D721Med (cell line): ENCODE results near the gene GPR161.
"Not testable (repeated sequence)": the region's sequence is repeated elsewhere in the genome, so short reads cannot be mapped to it uniquely, and the experiment has no call there.

Source experiments
- DNase-seq: peaks from one replicate; pipeline ENCODE4 v3.0.0; 2011; ENCODE audit warnings: low spot score; ENCODE audit not compliant: insufficient read length
- FAIRE-seq: peaks from 2 replicates; lab custom pipeline; 2011; peaks lifted over from hg19 to GRCh38; lab: Jason Lieb, UNC
- TF ChIP-seq, protein P1 (sequence below): IDR thresholded peaks from 2 replicates; pipeline ENCODE4 v1.5.1; 2012; ENCODE audit warnings: mild to moderate bottlenecking, control low read depth; ENCODE audit not compliant: insufficient read depth; ENCODE audit errors: missing control alignments

The GPR161 gene

DNA sequence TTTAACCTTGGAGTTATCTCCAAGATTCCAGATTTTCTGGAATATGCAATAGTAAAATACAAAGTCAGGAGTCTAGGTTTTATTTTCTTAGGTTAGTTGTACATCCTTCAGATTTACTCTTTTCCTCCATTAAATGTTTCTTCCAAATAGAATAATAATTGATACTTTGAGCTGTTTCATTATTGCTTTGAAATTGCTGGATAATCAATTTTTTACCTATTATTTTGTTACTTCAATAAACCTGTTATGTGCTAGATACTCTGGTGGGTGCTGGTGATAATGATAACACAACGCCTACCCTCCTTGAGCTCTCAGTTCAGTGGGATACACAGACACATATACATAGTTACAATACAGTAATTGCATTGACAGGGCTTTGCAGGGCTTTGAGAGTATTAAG is 79.4 kb downstream of the GPR161 start:
- DNase-seq (no peak), FAIRE-seq (no peak)
- TF ChIP-seq, protein P1, sequence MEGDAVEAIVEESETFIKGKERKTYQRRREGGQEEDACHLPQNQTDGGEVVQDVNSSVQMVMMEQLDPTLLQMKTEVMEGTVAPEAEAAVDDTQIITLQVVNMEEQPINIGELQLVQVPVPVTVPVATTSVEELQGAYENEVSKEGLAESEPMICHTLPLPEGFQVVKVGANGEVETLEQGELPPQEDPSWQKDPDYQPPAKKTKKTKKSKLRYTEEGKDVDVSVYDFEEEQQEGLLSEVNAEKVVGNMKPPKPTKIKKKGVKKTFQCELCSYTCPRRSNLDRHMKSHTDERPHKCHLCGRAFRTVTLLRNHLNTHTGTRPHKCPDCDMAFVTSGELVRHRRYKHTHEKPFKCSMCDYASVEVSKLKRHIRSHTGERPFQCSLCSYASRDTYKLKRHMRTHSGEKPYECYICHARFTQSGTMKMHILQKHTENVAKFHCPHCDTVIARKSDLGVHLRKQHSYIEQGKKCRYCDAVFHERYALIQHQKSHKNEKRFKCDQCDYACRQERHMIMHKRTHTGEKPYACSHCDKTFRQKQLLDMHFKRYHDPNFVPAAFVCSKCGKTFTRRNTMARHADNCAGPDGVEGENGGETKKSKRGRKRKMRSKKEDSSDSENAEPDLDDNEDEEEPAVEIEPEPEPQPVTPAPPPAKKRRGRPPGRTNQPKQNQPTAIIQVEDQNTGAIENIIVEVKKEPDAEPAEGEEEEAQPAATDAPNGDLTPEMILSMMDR = no peak

DNA sequence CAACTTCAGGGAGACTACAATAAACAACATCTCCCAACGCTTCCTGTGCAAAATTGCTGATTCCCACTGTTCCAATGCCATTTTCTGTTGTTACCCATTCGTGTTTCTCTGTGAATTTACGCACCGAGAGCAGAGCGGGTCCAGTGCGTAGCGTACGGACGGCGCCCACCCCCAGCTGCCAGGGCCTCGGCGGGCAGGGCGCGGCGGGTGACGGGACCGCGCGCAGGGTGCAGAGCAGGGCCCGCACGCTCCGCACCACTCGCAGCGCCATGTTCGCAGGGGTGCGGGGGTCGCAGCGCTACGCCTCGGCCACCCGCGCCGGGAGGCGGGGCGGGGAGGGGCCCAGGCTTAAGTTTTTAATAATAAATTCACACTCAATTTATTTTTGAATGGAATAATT is 80.6 kb downstream of the GPR161 start:
- FAIRE-seq, DNase-seq: not testable (repeated sequence)

DNA sequence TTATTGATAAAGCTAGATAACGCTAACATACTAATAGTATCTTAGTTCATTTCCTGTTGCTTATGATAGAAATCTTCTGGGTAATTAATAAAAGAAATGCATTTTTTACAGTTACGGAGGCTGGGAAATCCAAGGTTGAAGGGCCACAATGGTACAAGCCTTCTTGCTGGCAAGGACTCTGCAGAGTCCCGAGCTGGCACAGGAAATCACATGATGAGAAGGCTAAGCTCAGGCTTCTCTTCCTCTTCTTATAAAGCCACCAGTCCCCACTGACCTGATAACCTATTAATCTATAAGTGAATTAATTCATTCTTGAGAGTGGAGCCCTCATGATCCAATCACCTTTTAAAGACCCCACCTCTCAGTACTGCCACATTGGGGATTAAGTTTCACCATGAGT is 82.6 kb downstream of the GPR161 start:
- no peak for FAIRE-seq
- TF ChIP-seq, protein P1 = no peak
- DNase-seq = no peak

DNA sequence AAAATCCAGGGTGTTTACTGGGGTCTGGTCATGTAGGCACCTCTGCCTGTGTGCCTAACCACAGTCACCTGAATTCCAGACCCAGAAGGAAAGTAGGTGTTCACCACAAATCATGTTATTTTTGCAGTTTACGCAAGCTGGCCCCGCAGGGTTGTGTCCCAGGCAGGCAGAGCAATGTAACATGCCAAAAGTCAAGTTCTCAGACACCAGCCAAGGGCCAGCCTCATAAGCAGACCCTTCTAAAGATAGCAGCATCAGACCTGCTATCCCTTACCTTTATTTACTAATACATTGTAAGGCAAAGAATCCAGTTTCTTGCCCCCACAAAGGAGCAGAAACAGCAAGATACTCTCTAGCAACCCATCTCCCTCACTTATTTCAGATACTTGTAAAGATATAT is 83.0 kb downstream of the GPR161 start:
- DNase-seq (no peak), FAIRE-seq (peak; percentile 70)
- TF ChIP-seq, protein P1 = no peak

DNA sequence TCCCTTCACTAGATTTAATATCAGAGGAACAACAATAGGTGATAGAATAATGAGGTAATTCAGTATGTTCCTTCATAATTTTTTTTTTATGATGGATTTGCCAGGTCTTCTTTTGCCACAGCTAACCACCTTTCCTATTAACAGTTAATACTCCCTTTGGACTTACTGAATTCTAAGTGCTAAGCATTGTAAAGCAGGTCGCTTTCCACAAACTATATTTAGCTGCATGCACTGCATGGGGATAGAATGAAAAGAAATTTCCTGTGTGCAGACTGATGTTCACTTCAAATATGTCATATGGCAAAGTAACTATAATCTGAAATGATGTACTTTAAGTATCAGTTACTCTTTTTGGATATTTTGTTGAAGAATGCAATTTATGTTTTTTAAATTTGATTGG is 85.8 kb downstream of the GPR161 start:
- TF ChIP-seq, protein P1 = no peak
- FAIRE-seq = no peak
- no peak for DNase-seq

DNA sequence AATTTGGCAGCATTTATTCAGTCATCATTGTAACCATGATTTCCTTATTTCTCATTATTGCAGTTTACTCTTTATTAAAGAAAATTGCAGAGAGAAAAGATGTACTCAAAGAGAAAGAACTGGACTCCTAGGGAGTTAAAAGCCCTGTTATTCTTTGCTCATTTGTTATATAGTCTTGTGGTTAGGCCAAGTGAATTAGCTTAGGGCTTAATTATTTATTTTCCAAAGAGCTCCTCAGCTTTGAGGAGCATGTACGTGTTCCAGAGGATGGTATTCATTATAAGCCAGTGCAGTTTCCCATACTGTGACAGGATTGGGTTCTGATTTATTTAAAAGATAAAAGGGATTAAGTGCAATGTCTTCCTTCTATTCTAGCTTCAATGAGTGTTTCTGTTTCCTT is 86.4 kb downstream of the GPR161 start:
- no peak for DNase-seq
- peak; percentile 69 for FAIRE-seq
- TF ChIP-seq, protein P1 = no peak

DNA sequence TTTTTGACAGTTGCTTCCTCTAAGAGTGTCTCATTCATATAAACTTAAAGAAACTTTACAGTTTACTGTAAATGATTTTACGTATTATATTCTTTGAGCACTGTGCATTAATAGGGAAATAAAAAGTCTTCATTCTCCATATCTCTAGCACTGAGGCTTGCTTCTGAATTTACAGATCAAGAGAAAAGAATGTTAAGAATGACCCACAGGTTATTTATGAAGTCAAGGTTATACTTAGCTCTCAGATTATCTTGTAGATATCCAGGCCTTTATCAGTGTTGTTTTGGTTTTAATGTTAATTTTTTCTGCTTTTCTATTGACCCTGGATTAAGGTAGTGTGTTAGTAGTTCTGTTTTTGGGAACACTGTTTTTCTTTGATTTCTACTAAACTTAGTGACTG is 91.4 kb downstream of the GPR161 start:
- peak; percentile 44 for FAIRE-seq
- TF ChIP-seq, protein P1 = no peak
- no peak for DNase-seq

DNA sequence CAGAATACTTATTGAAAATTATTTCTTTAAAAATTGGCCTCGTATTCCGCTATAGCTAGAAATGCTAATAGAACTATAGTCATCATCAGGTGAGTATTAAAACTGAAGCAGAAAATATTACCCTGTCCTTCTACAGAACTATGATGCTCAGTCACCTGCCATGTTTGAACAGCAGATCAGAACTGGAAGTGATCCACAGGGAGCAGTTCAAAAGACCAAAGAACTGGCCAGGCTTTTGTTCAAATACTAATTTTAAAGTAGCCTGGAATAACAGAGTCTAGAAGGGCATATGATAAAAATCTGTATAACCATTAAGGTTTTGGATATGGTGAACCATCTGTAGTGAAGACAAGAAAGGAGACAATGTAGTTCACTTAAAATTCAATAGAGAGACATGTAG is 94.4 kb downstream of the GPR161 start:
- TF ChIP-seq, protein P1 = no peak
- no peak for DNase-seq
- FAIRE-seq = no peak
